Cerebellar nuclear complex (tissue), 1 donor: Measurements from ENCODE around the gene MYH13.

Source experiments
- DNase-seq, 2 experiments: peaks; one replicate each; lab custom pipeline; 2025; lab: John Stamatoyannopoulos, UW

Gene MYH13

DNA sequence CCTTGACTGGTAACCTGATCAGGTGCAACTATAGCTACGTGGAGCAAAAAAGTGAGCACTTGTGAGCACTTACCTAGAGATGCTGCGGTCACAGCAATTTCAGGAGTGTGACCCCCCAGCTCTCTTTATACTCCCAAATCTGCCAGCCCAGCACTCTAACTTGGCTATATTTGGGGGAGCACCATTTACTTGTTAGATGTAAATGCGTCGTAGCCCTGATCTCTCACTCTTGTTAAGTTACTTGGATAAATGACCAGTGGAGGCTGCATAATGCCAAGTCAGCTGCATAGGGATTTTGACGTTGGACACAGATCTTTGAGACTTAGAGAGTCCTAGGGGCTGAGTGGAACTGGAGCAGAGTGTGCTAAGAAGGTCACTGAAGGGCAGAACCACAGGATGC is at the start of gene MYH13:
TSS of gene MYH13 (minus strand) at position 101 of the 400 bp plus-strand sequence. CDS start 8,476 bp downstream, outside the sequence.
- DNase-seq = no peak

DNA sequence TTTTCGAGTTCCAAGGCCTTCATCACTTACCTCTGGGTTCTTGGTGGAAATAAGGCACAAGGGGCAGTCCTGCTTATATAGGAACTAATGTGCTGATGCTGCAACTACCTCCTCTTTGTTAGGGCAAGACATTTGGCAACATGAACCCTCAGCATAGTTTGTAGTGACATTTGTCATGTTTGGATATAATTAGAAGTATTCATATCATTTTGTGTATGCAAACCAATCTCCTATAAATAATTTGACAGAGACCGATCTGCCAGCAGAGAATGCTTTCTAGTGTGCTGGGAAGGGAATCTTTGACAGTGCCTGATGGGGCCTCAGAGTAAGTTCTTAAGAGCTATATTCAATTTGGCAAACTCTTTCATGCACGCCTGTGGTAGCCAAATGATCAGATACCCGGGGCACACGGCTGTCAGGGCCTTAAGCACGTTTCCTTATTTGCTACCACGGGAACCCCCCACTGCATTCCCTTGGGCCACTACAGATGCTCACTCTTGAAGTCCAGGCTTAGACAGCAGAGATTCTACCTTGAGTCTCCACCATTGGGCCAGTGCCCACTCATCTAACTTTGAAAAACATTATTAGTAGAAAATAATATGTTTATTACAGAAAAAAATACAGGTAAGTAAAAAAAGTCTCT is 49.2 kb upstream of the MYH13 start, which contains the start of gene MYH8:
TSS of gene MYH8 (minus strand) at position 51 of the 643 bp plus-strand sequence. CDS start 1,723 bp downstream, outside the sequence.
- DNase-seq = no peak

DNA sequence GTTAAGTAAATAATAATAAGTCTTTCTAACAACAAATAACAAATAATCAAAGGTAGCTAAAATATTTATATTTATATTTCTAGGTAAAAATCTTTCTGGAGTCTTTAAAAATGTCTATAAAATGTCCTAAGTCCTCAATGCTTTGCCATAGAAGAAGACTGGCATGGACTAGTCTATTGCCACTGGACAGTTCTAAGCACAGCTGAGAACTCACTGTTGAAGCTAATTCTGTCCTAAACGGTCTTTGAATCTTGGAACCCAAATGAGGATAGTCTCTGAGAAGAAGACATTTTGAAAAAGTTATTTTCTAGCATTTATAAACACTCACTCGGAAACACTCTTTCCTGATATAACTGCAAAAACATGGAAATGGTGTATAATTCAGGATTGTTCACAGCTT is 48.4 kb upstream of the MYH13 start:
- no peak for DNase-seq

DNA sequence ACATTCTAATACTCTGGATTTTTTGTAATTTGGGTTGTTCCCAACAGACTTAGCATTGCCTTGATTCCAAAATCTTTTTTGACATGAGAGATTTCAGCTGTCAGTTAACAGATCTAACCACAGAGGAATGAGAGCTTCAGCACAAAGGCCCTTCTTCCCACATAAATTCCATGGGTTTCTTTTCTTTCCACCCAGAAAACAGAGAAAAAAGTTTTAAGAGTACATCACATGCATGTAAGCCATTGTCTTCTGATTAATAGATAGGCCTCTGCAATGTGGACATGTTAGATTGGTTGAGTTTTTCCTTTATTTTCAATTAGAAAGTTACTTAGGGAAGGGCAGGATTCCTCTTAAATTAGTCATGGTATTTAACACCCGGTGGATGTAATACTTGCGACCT is 48.0 kb upstream of the MYH13 start:
- no peak for DNase-seq

DNA sequence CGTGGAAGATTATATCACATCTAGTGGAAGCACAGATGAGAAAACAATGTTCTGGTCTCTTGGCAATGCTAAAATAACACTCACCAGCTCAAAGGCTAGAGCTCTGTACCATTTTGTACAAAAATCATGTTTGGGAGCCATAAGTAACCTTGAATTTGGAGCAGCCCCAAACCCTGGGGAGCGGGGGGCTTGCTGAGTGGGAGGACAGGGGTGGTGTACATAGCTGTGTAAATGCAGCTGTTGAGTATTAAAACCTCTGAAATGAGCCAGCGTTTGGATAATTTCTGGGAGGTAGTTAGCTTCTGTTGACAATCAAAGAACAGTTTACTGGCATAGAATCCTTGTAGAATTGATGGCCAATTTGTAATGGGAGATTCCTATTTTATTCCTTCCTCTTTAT is 44.6 kb upstream of the MYH13 start:
- no peak for DNase-seq

DNA sequence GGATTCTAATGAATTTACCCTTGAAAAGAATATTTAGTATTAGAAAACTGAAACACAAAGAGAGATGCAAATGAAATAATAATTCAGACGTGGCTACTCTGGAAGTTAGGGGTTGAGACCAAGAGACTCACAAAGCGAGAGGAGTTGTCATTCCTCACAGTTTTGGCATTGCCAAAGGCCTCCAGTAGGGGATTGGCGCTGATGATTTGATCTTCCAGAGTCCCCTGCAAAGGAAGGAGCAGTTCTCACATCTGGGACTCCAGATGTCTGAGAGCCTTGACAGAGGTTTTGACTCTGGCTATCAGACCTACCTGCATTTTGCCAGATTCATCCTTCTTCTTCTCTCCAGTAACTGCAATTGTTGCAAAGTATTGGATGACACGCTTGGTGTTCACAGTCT is 42.4 kb upstream of the MYH13 start:
- DNase-seq = no peak

DNA sequence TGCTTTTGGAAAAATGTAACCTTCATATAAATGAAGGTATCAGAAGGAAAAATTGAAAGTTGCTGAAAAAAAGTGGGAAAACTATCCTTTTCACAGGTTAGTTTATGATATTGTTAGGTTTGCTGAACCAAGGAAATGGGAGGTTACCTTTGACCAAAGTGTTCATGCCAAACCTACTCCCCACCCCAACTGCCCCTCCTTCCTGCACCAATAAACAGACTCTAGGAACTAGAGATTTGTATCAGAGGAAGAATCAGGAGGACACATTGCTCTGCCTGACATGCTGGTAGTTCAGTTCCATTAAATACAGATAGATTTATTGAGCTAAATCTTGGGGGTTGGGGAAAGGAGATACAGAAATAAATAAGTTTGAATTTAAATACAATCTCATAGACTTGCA is 30.8 kb upstream of the MYH13 start:
- no peak for DNase-seq

DNA sequence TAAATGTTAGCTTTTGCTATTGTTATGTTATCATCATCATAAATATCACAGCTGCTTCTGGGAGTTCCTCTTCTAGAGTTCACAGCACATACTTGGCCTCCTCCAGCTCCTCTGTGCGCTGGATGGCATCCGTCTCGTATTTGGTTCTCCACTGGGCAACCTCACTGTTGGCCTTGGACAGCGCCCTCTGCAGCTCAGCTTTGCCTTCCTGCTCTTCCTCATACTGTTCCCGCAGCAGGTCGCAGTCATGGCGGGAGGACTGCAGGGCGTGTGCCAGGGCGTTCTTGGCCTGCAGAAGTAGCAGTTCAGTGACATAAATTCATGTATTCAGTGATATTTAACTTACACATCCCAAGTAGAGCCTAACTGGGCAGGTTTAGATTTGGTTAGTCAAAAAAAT is 25.5 kb upstream of the MYH13 start:
- DNase-seq = no peak

DNA sequence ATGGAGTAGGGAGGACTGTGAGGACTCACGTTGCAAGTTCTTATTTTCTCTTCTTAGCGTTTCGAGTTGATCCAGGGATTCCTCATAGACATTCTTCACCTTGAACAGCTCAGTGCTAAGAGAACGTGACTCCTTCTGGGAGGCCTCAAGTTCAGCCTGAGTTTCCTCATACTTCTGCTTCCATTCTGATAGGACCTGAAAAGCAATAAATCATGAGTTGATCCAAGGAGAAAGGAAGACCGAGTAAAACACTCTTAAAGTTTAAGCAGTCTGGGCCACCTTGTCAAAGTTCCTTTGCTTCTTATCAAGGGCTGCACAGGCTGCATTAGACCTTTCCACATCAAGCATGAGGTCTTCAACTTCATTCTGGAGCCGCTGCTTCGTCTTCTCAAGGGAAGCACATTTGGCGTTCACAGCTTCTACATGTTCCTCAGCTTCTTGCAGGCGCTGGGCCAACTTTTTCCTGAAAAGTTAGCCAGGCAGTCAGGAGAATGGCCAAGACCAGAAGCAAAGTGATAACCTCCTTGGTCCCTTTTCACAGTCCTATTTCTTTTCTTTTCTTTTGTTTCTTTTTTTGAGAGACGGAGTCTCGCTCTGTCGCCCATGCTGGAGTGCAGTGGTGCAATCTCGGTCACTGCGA is 23.8 kb upstream of the MYH13 start:
- no peak for DNase-seq

DNA sequence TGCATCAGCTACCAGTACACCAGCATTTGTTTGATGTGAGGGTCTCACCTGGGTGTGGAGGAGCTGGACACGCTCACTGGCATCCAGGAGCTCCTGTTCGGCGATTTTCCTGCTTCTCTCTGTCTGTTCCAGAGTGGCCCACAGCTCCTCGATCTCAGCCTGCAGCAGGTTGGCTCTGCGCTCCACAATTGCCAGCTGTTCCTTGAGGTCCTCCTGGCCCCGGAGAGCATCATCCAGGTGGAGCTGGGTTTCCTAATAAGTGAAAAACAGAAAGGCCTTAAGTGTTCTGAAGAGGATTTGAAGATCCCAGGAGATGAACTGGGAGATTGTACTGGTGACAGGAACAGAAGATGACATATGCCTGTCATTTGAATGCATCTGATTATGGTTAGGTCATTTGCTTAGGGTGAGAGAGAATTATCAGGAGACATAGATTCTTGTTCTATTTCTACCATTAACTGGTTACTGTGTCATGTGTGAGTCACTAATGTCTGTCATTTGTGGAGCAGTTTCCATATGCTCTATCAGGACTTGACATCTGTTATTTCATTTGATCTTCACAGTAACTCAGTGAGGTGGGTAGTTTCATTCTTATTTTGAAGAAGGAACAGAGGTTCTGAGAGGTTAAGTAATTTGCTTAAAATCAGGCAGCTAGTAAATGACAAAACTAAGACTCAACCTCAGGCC is 21.5 kb upstream of the MYH13 start:
- DNase-seq = no peak

DNA sequence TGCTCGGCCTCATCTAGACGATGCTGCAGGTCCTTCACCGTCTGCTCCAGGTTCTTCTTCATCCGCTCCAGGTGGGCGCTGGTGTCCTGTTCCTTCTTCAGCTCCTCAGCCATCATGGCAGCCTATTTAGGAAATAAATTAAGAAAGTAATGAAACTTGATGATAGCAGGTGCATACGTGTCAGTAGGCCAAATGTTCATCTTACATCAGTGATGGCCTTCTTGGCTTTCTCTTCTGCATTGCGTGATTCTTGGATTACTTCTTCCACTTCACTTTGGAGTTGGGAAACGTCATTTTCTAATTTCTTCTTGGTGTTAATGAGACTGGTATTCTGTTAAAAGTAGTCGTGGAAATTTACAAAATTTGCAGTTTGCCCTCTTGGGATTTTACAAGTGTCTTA is 20.1 kb upstream of the MYH13 start:
- DNase-seq = no peak

DNA sequence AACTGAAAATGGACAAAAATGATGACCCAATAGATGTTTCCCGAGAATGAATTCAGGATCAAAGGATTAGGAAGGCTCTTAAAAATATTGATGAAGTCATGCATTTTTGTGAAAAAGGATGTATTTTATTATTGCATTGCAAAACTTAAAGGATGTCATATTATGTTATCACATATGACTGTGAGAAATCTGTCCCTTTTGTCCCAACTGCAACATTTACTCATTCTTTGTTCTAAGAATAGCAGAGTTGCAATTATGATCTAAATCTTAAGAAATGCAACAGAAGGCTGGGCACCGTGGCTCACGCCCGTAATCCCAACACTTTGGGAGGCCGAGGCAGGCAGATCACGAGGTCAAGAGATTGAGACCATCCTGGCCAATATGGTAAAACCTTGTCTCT is 13.1 kb upstream of the MYH13 start:
- no peak for DNase-seq

DNA sequence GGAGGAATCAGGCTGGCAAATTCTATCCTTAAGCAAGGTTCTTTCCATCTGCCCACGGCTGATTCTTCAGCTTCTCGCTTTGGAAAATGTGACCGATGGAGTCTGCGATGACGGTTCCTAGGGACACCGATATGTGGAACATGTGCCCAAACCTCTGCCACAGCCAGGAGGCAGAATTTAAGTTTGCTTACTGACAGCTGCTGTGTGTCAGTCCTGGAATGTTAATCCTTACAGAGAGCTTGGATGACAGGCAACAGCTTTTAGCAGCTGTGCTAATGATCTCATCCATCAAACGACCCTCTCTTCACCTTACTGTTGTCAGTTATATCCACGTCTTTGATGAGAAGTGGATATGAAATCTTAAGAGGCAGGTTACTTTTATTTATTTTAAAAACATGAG is 11.4 kb upstream of the MYH13 start:
- no peak for DNase-seq

DNA sequence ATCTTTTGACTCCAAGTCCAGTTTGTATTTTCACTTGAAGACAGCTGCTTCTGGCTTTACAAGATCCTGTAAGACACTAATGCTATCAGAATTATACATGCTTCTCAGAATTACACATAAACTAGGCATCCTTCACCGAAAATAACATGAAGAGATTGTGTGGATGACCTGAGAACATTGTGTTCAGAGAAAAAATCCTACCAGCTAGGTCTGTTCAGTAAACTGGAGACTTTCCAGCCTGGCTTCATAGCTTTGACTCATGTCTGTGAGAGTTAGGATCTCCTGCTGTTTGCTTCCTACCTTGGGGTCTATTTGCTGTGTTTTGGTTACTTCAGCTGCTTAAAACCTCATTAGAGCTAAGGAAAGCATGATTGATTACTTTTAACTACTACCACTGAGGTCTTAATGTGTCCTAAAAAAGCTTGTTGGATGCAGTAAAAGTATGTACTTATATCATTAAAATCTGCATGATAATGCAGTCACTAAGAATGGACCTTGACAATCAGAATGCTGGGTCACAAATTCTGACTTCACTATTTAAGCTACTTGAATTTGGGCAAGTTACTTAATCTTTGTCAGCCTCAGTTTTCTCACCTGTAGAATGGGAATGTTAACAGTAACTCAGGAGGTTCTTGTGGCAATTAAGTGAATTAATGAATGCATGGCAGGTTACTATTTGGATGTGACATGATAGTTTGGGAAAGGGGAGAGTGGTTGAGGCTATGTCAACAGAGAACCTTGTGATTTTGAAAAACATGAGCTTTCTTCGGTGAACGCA is 8.0 kb upstream of the MYH13 start:
- no peak for DNase-seq

DNA sequence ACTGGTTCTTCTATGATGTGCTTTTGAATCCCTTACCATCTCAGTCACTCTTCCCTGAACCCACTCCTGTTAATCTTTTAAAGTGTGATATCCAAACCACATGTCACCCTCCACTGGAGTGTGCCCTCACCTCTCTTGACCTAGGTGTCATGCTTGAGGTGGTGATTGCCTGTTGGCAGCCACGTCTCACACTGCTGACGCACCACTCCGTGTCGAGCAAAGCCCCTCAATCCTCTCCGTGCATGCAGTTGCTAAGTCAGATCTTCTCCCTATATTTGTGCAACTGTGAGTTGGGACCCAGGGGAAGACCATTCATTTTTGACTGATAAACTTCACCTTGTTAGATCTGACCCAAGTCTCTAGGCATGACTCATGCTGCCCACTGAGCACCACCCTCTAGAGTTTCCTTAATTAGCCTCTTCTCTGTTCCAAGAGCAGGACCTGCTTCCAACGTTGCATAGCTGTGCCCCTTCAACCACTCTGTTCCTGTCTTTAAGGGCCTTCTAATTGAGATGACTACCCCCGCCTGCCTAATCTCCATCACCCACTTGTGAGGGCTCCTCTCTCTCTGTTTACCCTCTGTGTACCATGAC is 2.7 kb downstream of the MYH13 start:
- DNase-seq = no peak

DNA sequence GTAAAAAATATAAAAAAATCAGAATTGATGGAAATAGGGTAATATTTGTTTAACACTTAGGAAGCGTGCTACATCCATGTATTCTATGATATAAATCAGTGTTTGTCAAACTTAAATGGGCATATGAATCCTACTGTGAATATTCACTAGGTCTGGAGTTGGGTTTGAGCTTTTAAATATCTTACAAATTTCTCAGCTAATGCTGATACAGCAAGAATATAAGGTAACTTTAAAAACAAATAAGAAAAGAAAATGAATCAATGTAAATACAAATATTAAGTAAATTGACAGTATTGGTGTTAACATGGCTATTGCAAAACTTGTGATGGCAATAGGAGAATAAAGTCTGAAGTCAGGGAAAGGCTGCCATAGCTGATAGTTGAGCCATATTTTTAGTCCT is 3.6 kb downstream of the MYH13 start:
- no peak for DNase-seq

DNA sequence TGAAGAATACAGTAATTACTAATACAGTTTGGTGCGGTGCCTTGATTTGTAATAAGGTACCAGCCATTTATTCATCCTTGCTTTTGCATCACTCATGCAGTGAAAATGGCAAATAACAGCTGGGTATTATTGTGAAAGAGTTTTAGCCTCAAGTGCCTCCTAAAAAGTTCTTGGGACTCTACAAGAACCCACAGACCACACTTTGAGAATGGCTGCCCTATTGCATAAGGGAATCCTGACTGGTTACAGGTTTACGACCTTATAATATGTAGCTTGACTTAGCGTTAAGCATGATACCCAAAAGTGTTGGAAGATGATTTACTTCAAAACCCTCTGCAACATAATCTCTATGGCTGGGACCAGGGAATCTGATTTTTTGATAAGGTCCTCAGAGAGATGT is 4.2 kb downstream of the MYH13 start:
- DNase-seq = no peak

DNA sequence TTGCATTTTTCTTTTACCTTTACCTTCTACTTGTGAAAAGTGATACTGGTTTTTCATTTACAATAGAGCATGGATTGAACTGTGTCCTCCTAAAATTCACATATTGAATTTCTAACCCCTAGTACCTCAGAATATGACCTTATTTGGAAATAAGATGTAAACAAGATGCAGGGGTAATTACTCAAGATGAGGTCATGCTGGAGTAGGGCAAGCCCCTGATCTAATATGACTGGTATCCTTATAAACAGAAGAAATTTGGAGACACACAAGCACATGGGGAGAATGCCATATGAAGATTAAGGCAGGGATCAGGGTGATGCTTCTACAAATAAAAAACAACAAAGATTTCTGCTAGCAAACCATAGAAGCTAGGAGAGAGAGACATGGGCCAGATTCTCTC is 12.2 kb downstream of the MYH13 start:
- DNase-seq = no peak

DNA sequence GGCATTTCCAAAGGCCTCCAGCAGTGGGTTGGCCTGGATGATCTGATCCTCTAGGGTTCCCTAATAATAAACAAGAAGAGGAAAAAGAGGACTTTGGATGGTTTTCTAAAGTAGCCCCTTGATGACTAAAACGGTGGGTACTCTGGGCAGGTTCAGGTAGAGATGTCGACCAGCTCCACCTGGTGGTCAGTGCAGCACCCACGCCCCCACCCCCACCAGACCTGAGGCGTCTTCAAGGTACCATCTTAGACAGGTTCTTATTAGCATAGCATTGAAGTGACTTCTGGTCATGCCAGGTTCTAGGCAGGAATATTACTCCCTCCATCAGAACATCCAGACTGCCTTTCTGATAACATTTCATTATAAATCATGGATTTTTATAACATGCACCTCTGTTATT is 15.0 kb downstream of the MYH13 start:
- DNase-seq = no peak

DNA sequence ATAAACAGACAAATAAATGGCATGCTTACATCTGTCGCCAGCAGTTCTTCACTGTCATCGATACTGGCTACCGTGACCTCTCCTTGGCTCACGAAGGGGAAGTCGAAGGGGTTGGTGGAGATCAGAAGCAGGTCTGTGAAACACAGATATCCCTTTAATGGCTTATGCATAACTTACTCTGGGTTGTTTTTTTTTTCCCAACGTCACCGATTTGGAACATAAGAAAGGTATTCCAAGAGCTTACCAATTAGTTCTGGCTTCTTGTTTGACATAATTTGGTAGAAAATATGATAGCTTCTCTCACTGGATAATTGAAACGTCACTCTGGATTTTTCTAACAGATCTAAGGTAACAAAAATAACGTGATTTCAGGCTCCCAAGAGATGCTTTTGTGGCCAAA is 18.2 kb downstream of the MYH13 start:
- DNase-seq = no peak

DNA sequence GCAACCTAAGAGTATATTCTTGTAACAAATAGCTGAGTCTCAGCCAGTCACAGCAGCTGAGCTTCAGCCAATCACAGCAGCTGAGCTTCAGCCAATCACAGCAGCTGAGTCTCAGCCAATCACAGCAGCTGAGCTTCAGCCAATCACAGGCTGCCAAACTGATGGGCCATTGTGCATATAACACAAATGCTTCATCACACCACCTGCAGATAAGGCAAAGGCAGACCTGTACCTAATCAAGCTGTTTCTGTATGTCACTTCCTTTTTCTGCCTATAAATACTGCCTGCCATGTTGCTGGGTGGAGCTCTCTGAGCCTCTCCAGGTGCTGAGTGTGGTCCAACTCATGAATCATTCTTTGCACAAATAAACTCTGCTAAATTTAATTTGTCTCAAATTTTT is 19.9 kb downstream of the MYH13 start:
- DNase-seq = no peak

DNA sequence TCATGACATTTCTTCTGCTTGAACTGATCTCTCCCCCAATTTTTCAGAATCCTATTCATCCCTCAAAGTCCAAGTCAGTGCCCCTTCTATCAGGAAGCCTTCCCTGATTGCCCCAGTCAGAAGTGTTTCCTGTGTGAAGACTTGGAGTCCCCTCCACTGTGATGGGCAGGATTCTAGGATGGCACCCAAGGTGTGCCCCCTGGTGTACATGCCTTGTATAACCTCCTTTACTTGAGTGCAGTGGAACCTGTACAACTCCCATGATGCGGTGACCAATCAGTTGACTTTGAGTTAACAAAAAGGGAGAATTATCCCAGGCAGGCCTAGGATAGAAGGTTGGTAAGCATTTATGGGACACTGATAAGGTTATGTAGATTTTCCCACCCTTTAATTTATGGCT is 23.4 kb downstream of the MYH13 start:
- no peak for DNase-seq
